CD4-positive, alpha-beta T cell treated with Interleukin-6 for 4 hours (primary cell): ENCODE results near the gene CMPK2.
"Not testable (repeated sequence)": the region's sequence is repeated elsewhere in the genome, so short reads cannot be mapped to it uniquely, and the experiment has no call there.

Source experiments
- DNase-seq: peaks from one replicate; pipeline ENCODE4 v3.0.0-alpha.2; 2020; ENCODE audit warnings: mixed read lengths

Gene CMPK2

GRCh38 chr2:6865346-6866274 lies at the start of gene CMPK2:
CMPK2 (minus strand) TSS chr2:6865907; CDS start chr2:6865696, 211 bp downstream.
- peak; percentile 84 for DNase-seq

- DNase-seq: no peak
Observed at GRCh38 chr2:6915399-6915798, 49.7 kb upstream of the CMPK2 start.

- DNase-seq: peak; percentile 48
Observed at GRCh38 chr2:6914828-6915227, 49.1 kb upstream of the CMPK2 start.

- DNase-seq: peak; percentile 77
Observed at GRCh38 chr2:6913415-6914157, 47.9 kb upstream of the CMPK2 start.

- DNase-seq: no peak
Observed at GRCh38 chr2:6911721-6912120, 46.0 kb upstream of the CMPK2 start.

- DNase-seq: peak; percentile 58
Observed at GRCh38 chr2:6909431-6910385, 44.0 kb upstream of the CMPK2 start.

- no peak for DNase-seq
Observed at GRCh38 chr2:6908291-6908690, 42.6 kb upstream of the CMPK2 start.

- DNase-seq: no peak
Observed at GRCh38 chr2:6906165-6906741, 40.5 kb upstream of the CMPK2 start.

GRCh38 chr2:6905668-6906067 lies 40.0 kb upstream of the CMPK2 start:
- DNase-seq: no peak

- not testable (repeated sequence) for DNase-seq
Observed at GRCh38 chr2:6902581-6902980, 36.9 kb upstream of the CMPK2 start.

- DNase-seq: no peak
Observed at GRCh38 chr2:6896930-6897759, 31.4 kb upstream of the CMPK2 start.

- DNase-seq: no peak
Observed at GRCh38 chr2:6893876-6894482, 28.3 kb upstream of the CMPK2 start.

GRCh38 chr2:6888724-6889123 lies 23.0 kb upstream of the CMPK2 start:
- no peak for DNase-seq

GRCh38 chr2:6887751-6888192 lies 22.1 kb upstream of the CMPK2 start:
- no peak for DNase-seq

GRCh38 chr2:6885968-6886367 lies 20.3 kb upstream of the CMPK2 start:
- DNase-seq: no peak

GRCh38 chr2:6885551-6885950 lies 19.8 kb upstream of the CMPK2 start:
- no peak for DNase-seq

- no peak for DNase-seq
Observed at GRCh38 chr2:6883448-6884122, 17.9 kb upstream of the CMPK2 start.

GRCh38 chr2:6881516-6881915 lies 15.8 kb upstream of the CMPK2 start:
- DNase-seq: no peak

GRCh38 chr2:6881046-6881445 lies 15.3 kb upstream of the CMPK2 start:
- no peak for DNase-seq

GRCh38 chr2:6880200-6880733 lies 14.6 kb upstream of the CMPK2 start:
- DNase-seq: peak; percentile 41
